Measurements from ENCODE around the gene PPP1R10. TPM values are rescaled to one million over a fixed set of nuclear protein-coding genes. Genes with fewer than 3 reads are reported as not detected.

PPP1R10 gene
- total RNA-seq, 1 experiment from 2014 or later, result 123 TPM

DNA sequence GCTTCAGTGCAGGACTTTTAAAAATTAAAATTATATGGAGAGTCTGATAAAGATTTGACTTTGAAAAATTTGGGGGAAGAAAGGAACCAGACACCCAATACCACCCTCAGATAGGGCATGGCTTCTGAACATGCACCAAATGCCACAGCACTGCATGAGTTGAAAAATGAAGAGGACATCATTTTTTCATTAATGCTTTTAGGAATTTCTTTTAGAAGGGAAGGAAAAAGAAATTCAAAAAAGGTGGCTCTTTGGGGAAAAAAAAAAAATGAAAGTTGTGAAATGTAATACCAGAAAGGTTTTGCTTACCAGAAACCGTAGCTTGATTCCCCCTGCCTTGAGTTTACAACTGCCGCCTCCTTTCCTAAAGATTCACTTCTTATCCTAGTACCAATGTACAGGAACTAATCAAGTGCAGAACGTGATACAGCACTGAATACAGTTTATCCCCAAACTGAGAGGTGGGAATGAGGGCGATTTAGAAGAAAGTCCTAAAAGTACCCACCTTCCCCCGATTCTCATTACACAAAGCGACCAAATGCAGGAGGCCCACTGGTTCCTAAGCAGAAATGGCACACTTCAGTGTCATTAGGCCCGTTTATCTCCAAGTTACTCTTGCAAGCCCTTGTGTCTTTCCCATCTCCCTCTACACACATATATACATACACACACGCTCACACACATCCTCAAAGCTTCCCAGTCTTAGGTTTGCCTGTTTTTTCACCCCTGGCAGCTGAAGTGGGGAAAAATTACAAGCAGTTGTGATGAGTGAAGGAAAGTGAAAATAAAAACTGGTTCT, 2.8 kb downstream of the PPP1R10 start:
- Histone ChIP-seq H4K91ac (ENCODE audit: insufficient read length, low read depth, low read length) (no peak overlapping the region), H2BK20ac (ENCODE audit: low read depth, low read length, poor library complexity, severe bottlenecking) (no peak overlapping the region), H4K5ac (ENCODE audit: insufficient read length, low read depth, low read length) (no peak overlapping the region), H3K23ac (ENCODE audit: insufficient read length, low read depth, low read length) (no peak overlapping the region), H2BK15ac (ENCODE audit: low read depth, low read length) (no peak overlapping the region), H3K27ac (ENCODE audit: insufficient read length, low read depth, low read length) (peak overlapping the region; percentile 40), H3T11ph (ENCODE audit: low read length) (no peak overlapping the region), H3K9me3 (ENCODE audit: control insufficient read depth, low read depth, low read length) (no peaks in the 10 kb centered on the region), H3K4me1 (ENCODE audit: insufficient read depth, low read length) (peaks cover 4% of the 10 kb centered on the region; the same call in 1 of the 2 replicates), H2BK120ac (ENCODE audit: low read depth, low read length, poor library complexity, severe bottlenecking) (no peak overlapping the region), H3K4ac (ENCODE audit: low read depth, low read length) (no peak overlapping the region; the same call in 1 of the 2 replicates), H3K4me2 (ENCODE audit: insufficient read depth, insufficient read length, low read length) (peak overlapping the region; percentile 89), H3K23me2 (ENCODE audit: insufficient read length, low read depth, low read length, poor library complexity, severe bottlenecking) (peaks cover 21% of the 10 kb centered on the region), H3K27me3 (ENCODE audit: insufficient read depth, low read length) (no peaks in the 10 kb centered on the region), H3K14ac (ENCODE audit: insufficient read depth, low read length) (peak overlapping the region; percentile 17; the same call in 1 of the 2 replicates), H3K79me1 (ENCODE audit: insufficient read depth, low read depth, low read length, poor library complexity, severe bottlenecking) (peaks cover 4% of the 10 kb centered on the region), H2AK5ac (ENCODE audit: insufficient read length, low read length) (peak overlapping the region; percentile 44), H2BK5ac (ENCODE audit: insufficient read length, low read length) (no peak overlapping the region), H2BK12ac (ENCODE audit: insufficient read length, low read depth, low read length) (peak overlapping the region; percentile 83), H2AFZ (ENCODE audit: low read length) (no peak overlapping the region), H3K56ac (ENCODE audit: insufficient read length, low read depth, low read length) (no peak overlapping the region), H3K79me2 (ENCODE audit: insufficient read depth, low read length) (peaks cover 2% of the 10 kb centered on the region; the same call in 1 of the 2 replicates), H3K9ac (ENCODE audit: extremely low read depth, insufficient read length, low read length) (peak overlapping the region; percentile 99), H4K8ac (replicated peaks; ENCODE audit: insufficient read length, low read depth, low read length) (no peak overlapping the region), H4K20me1 (ENCODE audit: control insufficient read depth, insufficient read depth, insufficient read length) (no peaks in the 10 kb centered on the region), H3K18ac (ENCODE audit: insufficient read length, low read depth, low read length) (no peak overlapping the region)
- peak overlapping the region; percentile 99 to 100 (median 100) for H3K27ac Mint-ChIP-seq
- peaks cover 38 to 44% of the 10 kb centered on the region in 2 experiments for H3K4me1 Mint-ChIP-seq
- peak overlapping the region; percentile 92 to 97 for H3K4me3 Mint-ChIP-seq
- no peak for DNase-seq
- no peaks in the 10 kb centered on the region; the same call in 1 of the 2 replicates for H3K27me3 Mint-ChIP-seq (ENCODE audit: low read depth)
- WGBS (ENCODE audit: extremely low coverage, insufficient read length, low lambda C conversion rate), result no CpG with 5 or more reads among the region's 8 CpGs
- peaks cover 31 to 66% (median 48%) of the 10 kb centered on the region in 3 experiments for H3K36me3 Mint-ChIP-seq (ENCODE audit: insufficient read depth in 1 of 3, low read depth in 3 of 3)
- TF ChIP-seq CTCF (conservative IDR thresholded peaks at IDR 0.05), result no peak
- peaks cover 8 to 12% of the 10 kb centered on the region in 2 experiments; a peak in 3 of 5 replicates for H3K9me3 Mint-ChIP-seq

All from H9 (cell line).